Activated naive CD4-positive, alpha-beta T cell (primary cell): Measurements from ENCODE around the gene LGR4.

Experiments used
- DNase-seq, 4 experiments: peaks; one replicate each; lab custom pipeline; 2025; lab: John Stamatoyannopoulos, UW

The LGR4 gene

GRCh38 chr11:27427183-27427980, 45.2 kb downstream of the LGR4 start:
- DNase-seq: no peak

- DNase-seq: no peak
Measured at GRCh38 chr11:27425814-27426213, 46.8 kb downstream of the LGR4 start.

- DNase-seq: no peak
Measured at GRCh38 chr11:27423125-27423524, 49.5 kb downstream of the LGR4 start.

- DNase-seq: no peak
Measured at GRCh38 chr11:27421819-27422494, 50.6 kb downstream of the LGR4 start.

GRCh38 chr11:27420722-27421572, 51.6 kb downstream of the LGR4 start:
- no peak for DNase-seq

GRCh38 chr11:27420217-27420616, 52.4 kb downstream of the LGR4 start:
- no peak for DNase-seq

- no peak for DNase-seq
Measured at GRCh38 chr11:27418356-27418755, 54.2 kb downstream of the LGR4 start.

GRCh38 chr11:27416568-27417176, 55.9 kb downstream of the LGR4 start:
- no peak for DNase-seq

- no peak for DNase-seq
Measured at GRCh38 chr11:27414644-27415043, 57.9 kb downstream of the LGR4 start.

GRCh38 chr11:27413218-27413617, 59.4 kb downstream of the LGR4 start:
- DNase-seq: no peak

GRCh38 chr11:27412192-27412691, 60.3 kb downstream of the LGR4 start:
- DNase-seq: no peak

GRCh38 chr11:27411328-27411727, 61.3 kb downstream of the LGR4 start:
- DNase-seq: no peak

- no peak for DNase-seq
Measured at GRCh38 chr11:27410272-27410671, 62.3 kb downstream of the LGR4 start.

- DNase-seq: no peak
Measured at GRCh38 chr11:27409742-27410141, 62.8 kb downstream of the LGR4 start.

- DNase-seq: no peak
Measured at GRCh38 chr11:27409049-27409448, 63.5 kb downstream of the LGR4 start.

GRCh38 chr11:27408246-27408800, 64.3 kb downstream of the LGR4 start:
- DNase-seq: no peak

GRCh38 chr11:27406498-27407354, 65.9 kb downstream of the LGR4 start:
- no peak for DNase-seq

GRCh38 chr11:27405134-27405533, 67.5 kb downstream of the LGR4 start:
- no peak for DNase-seq

- DNase-seq: no peak
Measured at GRCh38 chr11:27404427-27404826, 68.2 kb downstream of the LGR4 start.

- no peak for DNase-seq
Measured at GRCh38 chr11:27403195-27403594, 69.4 kb downstream of the LGR4 start.

GRCh38 chr11:27402450-27402849, 70.1 kb downstream of the LGR4 start:
- DNase-seq: no peak
